GM12878 (cell line): ENCODE results near the gene PRL. TPM values are rescaled to one million over a fixed set of nuclear protein-coding genes. Genes with fewer than 3 reads are reported as not detected.

Experiments used
- ATAC-seq: fragments of 200-7000 bp; cut with Tn5 transposase; 3 replicates; pipeline ENCODE4 v1.9.1; 2020; ENCODE audit warnings: mild to moderate bottlenecking, moderate library complexity
- BruUV-seq: library from RNA; stranded (reverse); fragments of 400-500 nt; replicated peaks from 2 replicates; lab custom pipeline; 2021; lab: Mats Ljungman, UMichigan
- CTCF ChIA-PET: fragments of 300-600 bp; sonication (Branson Sonifier 250); formaldehyde crosslinking; extraction: SDS; loops from one replicate; lab custom pipeline; 2021; ENCODE audit warnings: inconsistent platforms; lab: Yijun Ruan, JAX
- POLR2A ChIA-PET: fragments of 350-600 bp; formaldehyde crosslinking; extraction: SDS; loops from one replicate; lab custom pipeline; 2021; ENCODE audit warnings: inconsistent platforms; lab: Charles Lee
- RAD21 ChIA-PET: fragments of 300-600 bp; sonication (Branson Sonifier 250); formaldehyde crosslinking; loops from one replicate; lab custom pipeline; 2023; ENCODE audit warnings: antibody characterized with exemption; ENCODE audit not compliant: unreplicated experiment; lab: Charles Lee
- SMC1A ChIA-PET: fragments of 300-600 bp; sonication (Branson Sonifier 250); formaldehyde crosslinking; loops from one replicate; lab custom pipeline; 2023; ENCODE audit not compliant: unreplicated experiment, uncharacterized antibody; lab: Charles Lee
- DNase-seq: peaks from one replicate; pipeline ENCODE4 v3.0.0-alpha.2; 2011; ENCODE audit warnings: low read depth, low spot score
- FAIRE-seq: peaks from 3 replicates; lab custom pipeline; 2011; peaks lifted over from hg19 to GRCh38; lab: Jason Lieb, UNC
- H2AFZ ChIP-seq: 2 replicates; pipeline ENCODE4 v1.6.0; 2011; ENCODE audit warnings: low read depth, low read length, control low read depth; ENCODE audit not compliant: control insufficient read depth
- H3K27ac ChIP-seq: 2 replicates; pipeline ENCODE4 v1.5.1; 2011; ENCODE audit warnings: control low read depth; ENCODE audit not compliant: control insufficient read depth, insufficient read depth
- H3K27me3 ChIP-seq, 2 experiments: replicated peaks in 1 of 2; 2 replicates each; pipeline versions ENCODE4 v1.6.0 to v1.6.1; 2011; ENCODE audit warnings: low read length in 1 of 2; ENCODE audit not compliant: control insufficient read depth in 2 of 2, insufficient read depth in 2 of 2
- H3K36me3 ChIP-seq, 2 experiments: 2 replicates each; pipeline ENCODE4 v1.5.1; 2011; ENCODE audit warnings: low read length in 1 of 2; ENCODE audit not compliant: control insufficient read depth in 2 of 2, insufficient read depth in 2 of 2
- H3K4me1 ChIP-seq: 2 replicates; pipeline ENCODE4 v1.6.1; 2011; ENCODE audit warnings: mild to moderate bottlenecking, low read length, moderate library complexity, mixed read lengths; ENCODE audit not compliant: control insufficient read depth, insufficient read depth
- H3K4me2 ChIP-seq: 2 replicates; pipeline ENCODE4 v1.6.0; 2011; ENCODE audit warnings: control low read depth; ENCODE audit not compliant: control insufficient read depth, insufficient read depth
- H3K4me3 ChIP-seq: fragments of 200-600 bp; sonication (generic); 2 replicates; pipeline ENCODE4 v1.5.1; 2016
- H3K79me2 ChIP-seq: 2 replicates; pipeline ENCODE4 v1.6.0; 2011; ENCODE audit warnings: low read length; ENCODE audit not compliant: control insufficient read depth, insufficient read depth
- H3K9ac ChIP-seq: 2 replicates; pipeline ENCODE4 v1.8.0; 2011; ENCODE audit warnings: low read length, control low read depth, mixed read lengths; ENCODE audit not compliant: control insufficient read depth, insufficient read depth
- H3K9me3 ChIP-seq: replicated peaks from 3 replicates; pipeline ENCODE4 v1.5.1; 2011; ENCODE audit warnings: mild to moderate bottlenecking, low read length; ENCODE audit not compliant: control insufficient read depth, insufficient read depth
- H4K20me1 ChIP-seq: 2 replicates; pipeline ENCODE4 v1.6.0; 2011; ENCODE audit not compliant: control insufficient read depth, insufficient read depth
- KAT2A ChIP-seq: conservative IDR thresholded peaks from 2 replicates; pipeline ENCODE4 v1.6.1; 2011; ENCODE audit warnings: low read depth, low read length; ENCODE audit not compliant: control insufficient read depth
- PAX5 ChIP-seq: IDR thresholded peaks from 2 replicates; pipeline ENCODE4 v1.6.1; 2011; ENCODE audit warnings: low read depth, low read length, borderline replicate concordance
- SUPT20H ChIP-seq: IDR thresholded peaks from 2 replicates; pipeline ENCODE4 v1.6.1; 2011; ENCODE audit warnings: low read depth, mild to moderate bottlenecking, low read length, moderate library complexity, borderline replicate concordance; ENCODE audit not compliant: control insufficient read depth
- WGBS: methylation state at CpG from one replicate; pipeline ENCODE4 v1.1.6; 2016; ENCODE audit warnings: low lambda C conversion rate; ENCODE audit not compliant: insufficient replicate concordance, insufficient coverage; ENCODE audit errors: missing lambda C conversion rate; 5-methylcytosine and 5-hydroxymethylcytosine counted together
- in situ Hi-C: fragments of 300-500 bp; cut with MboI; formaldehyde crosslinking; loops from 9 replicates; pipeline ENCODE4 v1.14.3; 2018; ENCODE audit warnings: mixed read lengths
- intact Hi-C: fragments of 100-400 bp; cut with micrococcal nuclease; formaldehyde crosslinking; loops from one replicate; pipeline ENCODE4 v1.14.2; 2022; ENCODE audit not compliant: unreplicated experiment
- polyA plus RNA-seq, 11 experiments: library from polyadenylated mRNA; depleted of rRNA in 4 of 11; unstranded in 6 of 11; stranded (reverse) in 5 of 11; fragments of >200 nt; fragmentation: Nextera tagmentation in 4 of 11; fragmentation: Illumina TruSeq in 1 of 11; extraction: Ambion mirVana in 4 of 11; extraction: Trizol in 1 of 11; gene quantifications; 1 replicate in 1 of 11; 2 replicates in 10 of 11; pipeline versions ENCODE4 v1.2.1 to v1.2.3, GENCODE V29; 2011 to 2016; ENCODE audit warnings: inconsistent platforms in 2 of 11, missing spikeins in 2 of 11, low read depth in 1 of 11
- total RNA-seq, 4 experiments: library from RNA; depleted of rRNA in 3 of 4; stranded (reverse); fragments of >200 nt in 3 of 4; fragmentation: Illumina TruSeq in 1 of 4; extraction: Trizol in 1 of 4; gene quantifications; 2 replicates each; pipeline versions ENCODE4 v1.2.1 to v1.2.3, GENCODE V29; 2013 to 2021
- TF ChIP-seq, protein P1 (sequence below): fragments of 450-650 bp; IDR thresholded peaks from 2 replicates; pipeline ENCODE4 v1.6.1; 2014; ENCODE audit warnings: mild to moderate bottlenecking

PRL gene
- total and polyA plus RNA-seq, 10 of the 15 experiments (the other 5 are each of a cell fraction or from before 2014, with no cell fraction given), result 0.05 to 34.9 (median 23.5) TPM

DNA sequence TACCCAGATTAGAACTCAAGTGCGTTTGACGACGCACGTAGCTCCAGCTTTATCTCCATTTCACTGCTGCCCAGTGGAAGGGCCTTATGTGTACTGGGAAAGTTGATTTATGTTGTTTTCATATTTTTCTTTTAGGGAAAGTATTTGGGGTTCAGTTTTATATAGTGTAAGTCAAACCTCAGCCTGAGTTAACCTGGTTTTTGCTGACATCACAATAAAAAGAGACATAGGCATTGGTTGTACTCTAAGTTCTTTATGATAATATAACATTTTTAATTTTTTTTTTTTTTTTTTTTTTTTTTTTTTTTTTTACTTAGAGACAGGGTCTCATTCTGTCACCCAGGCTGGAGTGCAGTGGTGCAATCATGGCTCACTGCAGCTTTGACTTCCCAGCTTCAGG lies 34.1 kb upstream of the PRL start:
- Histone ChIP-seq H3K4me2 (no peak overlapping the region), H3K27me3 (no peaks in the 10 kb centered on the region), H3K4me3 (no peak overlapping the region), H3K9ac (no peak overlapping the region), H4K20me1 (no peaks in the 10 kb centered on the region), H2AFZ (no peak overlapping the region), H3K27ac (no peak overlapping the region), H3K4me1 (no peaks in the 10 kb centered on the region), H3K79me2 (no peaks in the 10 kb centered on the region), H3K36me3 (no peaks in the 10 kb centered on the region), H3K9me3 (no peaks in the 10 kb centered on the region)
- SMC1A ChIA-PET, result no interaction called here
- DNase-seq (no peak), ATAC-seq (no peak), FAIRE-seq (no peak)
- in situ Hi-C loops, result no loop called here
- intact Hi-C loops, result no loop called here
- BruUV-seq, result no TSS peak
- WGBS, result 63% methylated on average over 4 of the region's 4 CpGs
- CTCF ChIA-PET, result interaction anchor here (1.6 kb wide), 1 partner anchor 13 kb away, joined by 3 read pairs; no protein-coding TSS in a partner anchor
- no peak for TF ChIP-seq KAT2A
- TF ChIP-seq, protein P1, sequence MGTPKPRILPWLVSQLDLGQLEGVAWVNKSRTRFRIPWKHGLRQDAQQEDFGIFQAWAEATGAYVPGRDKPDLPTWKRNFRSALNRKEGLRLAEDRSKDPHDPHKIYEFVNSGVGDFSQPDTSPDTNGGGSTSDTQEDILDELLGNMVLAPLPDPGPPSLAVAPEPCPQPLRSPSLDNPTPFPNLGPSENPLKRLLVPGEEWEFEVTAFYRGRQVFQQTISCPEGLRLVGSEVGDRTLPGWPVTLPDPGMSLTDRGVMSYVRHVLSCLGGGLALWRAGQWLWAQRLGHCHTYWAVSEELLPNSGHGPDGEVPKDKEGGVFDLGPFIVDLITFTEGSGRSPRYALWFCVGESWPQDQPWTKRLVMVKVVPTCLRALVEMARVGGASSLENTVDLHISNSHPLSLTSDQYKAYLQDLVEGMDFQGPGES, result no peak
- no peak for TF ChIP-seq SUPT20H
- RAD21 ChIA-PET, result no interaction called here
- POLR2A ChIA-PET, result no interaction called here

GRCh38 chr6:22328474-22328873 lies 31.6 kb upstream of the PRL start:
- RAD21 ChIA-PET, result no interaction called here

More at GRCh38 chr6:22328474-22328873, 31.6 kb upstream of the PRL start:
- in situ Hi-C loops, result no loop called here
- no peak overlapping the region for H3K27ac ChIP-seq
- no peak for ATAC-seq
- POLR2A ChIA-PET, result no interaction called here
- H2AFZ ChIP-seq, result no peak overlapping the region
- BruUV-seq, result no TSS peak
- no peak for DNase-seq
- 46% methylated on average over 5 of the region's 5 CpGs for WGBS
- H3K4me2 ChIP-seq, result no peak overlapping the region
- intact Hi-C loops, result no loop called here
- H3K9me3 ChIP-seq, result no peaks in the 10 kb centered on the region; the same call in 1 of the 3 replicates
- no peaks in the 10 kb centered on the region for H3K36me3 ChIP-seq
- peaks cover 4% of the 10 kb centered on the region for H3K4me1 ChIP-seq
- H3K4me3 ChIP-seq, result no peak overlapping the region
- no peak for TF ChIP-seq PAX5
- TF ChIP-seq, all 136 proteins: peak for 0
- no peak for FAIRE-seq
- no peaks in the 10 kb centered on the region for H3K79me2 ChIP-seq
- ChIA-PET SMC1A (interaction anchor here (1.1 kb wide), 1 partner anchor 261 kb away, joined by 3 read pairs; no protein-coding TSS in a partner anchor), CTCF (no interaction called here)
- H3K9ac ChIP-seq, result no peak overlapping the region
- H3K27me3 ChIP-seq, result no peaks in the 10 kb centered on the region
- no peaks in the 10 kb centered on the region for H4K20me1 ChIP-seq
